Activated CD8-positive, alpha-beta memory T cell treated with anti-CD3 and anti-CD28 coated beads, Interleukin-2, amount 50 U/mL, for 48 hours (primary cell): ENCODE measurements around the gene KRT27.
"Not testable (repeated sequence)": the region's sequence is repeated elsewhere in the genome, so short reads cannot be mapped to it uniquely, and the experiment has no call there.

Experiments used
- DNase-seq: peaks from one replicate; pipeline ENCODE4 v3.0.0-alpha.2; 2020

Gene KRT27

GRCh38 chr17:40753804-40754203 lies 28.5 kb downstream of the KRT27 start:
- no peak for DNase-seq

- no peak for DNase-seq
Measured at GRCh38 chr17:40751065-40751464, 31.3 kb downstream of the KRT27 start.

DNA sequence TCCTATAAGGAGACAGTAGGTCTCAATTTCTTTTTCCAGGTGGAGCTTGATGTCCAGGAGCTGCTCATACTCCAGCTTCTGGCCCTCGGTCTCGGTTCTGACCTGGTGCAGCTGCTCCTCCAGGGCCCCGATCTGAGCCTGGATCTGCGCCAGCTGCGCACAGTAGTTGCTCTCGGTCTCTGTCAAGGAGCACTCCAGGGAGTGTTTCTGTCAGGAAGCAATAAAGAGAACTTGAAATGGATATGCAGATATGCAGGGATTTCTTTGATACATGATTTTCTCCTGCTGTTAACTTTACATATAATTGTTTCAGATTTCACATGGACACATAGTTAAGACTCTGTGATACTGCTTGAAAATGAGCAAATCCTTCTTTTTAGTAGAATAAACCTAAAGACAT lies 32.0 kb downstream of the KRT27 start:
- no peak for DNase-seq

DNA sequence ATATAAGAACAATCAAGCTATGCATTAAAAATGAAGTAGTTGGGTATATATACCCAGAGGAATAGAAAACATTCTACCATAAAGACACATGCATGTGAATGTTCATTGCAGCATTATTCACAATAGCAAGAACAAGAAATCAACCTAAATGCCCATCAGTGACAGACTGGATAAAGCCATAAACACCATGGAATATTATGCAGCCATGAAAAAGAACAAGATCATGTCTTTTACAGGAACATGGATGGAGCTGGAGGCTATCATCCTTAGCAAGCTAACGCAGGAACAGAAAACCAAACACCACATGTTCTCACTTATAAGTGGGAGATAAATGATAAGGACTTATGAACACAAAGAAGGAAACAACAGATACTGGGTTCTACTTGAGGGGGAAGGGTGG lies 33.7 kb downstream of the KRT27 start:
- not testable (repeated sequence) for DNase-seq

DNA sequence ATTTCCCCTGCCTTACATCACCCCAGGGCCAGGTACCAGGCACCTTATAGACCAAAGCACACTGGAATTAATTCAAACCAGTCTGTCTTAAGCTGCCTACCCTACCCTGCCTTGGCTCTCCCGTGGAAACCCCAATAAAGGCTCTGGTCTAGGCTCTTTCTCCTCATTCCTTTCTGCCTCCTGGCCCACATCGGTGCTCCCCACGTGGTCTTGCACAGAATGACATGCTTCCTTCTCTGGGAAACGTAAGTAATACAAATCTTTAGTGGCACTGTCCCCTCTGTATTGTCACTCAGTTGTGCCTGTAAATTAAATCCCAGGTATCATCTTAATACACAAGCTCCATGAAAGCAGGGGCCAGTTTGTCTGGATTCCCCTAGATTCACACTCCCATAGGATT lies 43.8 kb downstream of the KRT27 start:
- DNase-seq: no peak

DNA sequence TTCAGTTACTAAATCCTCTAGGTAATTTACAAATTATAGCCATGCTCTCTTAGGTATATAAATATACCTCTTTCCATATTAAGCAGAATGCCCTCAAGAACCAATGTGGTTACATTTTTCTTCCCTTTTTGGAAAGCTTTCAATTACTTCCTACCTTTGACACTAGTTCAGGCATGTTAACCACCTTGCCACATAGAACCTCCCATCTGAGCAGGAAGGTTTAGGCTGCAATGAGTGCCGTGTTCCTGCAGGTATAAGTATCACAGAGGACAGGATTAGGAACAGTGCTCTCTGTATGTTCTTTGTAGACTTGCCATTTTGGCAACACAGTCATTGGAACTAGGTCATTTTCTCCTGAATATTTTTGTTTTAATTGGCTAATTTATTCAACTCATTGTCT lies 47.3 kb downstream of the KRT27 start:
- DNase-seq: no peak

- DNase-seq: no peak
Measured at GRCh38 chr17:40734018-40734417, 48.3 kb downstream of the KRT27 start.

DNA sequence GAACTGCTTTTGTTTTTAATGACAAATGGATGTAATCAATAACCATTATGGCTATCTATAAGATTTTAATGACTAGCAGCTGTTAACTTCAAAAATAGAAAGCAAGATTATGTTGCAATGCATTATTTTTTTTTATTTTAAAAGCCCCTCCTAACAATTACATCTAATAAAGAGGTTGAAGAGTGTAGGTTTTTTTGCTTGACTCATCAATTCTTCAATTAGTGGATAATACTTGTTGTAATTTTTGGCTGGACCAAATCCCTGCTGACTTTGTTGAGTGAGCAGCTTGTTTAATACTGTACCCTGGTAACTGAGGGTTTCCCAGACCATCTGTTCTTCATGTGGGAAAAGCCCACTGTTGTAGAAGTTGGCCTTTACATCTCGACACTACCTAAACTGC lies 51.4 kb downstream of the KRT27 start:
- DNase-seq: no peak

DNA sequence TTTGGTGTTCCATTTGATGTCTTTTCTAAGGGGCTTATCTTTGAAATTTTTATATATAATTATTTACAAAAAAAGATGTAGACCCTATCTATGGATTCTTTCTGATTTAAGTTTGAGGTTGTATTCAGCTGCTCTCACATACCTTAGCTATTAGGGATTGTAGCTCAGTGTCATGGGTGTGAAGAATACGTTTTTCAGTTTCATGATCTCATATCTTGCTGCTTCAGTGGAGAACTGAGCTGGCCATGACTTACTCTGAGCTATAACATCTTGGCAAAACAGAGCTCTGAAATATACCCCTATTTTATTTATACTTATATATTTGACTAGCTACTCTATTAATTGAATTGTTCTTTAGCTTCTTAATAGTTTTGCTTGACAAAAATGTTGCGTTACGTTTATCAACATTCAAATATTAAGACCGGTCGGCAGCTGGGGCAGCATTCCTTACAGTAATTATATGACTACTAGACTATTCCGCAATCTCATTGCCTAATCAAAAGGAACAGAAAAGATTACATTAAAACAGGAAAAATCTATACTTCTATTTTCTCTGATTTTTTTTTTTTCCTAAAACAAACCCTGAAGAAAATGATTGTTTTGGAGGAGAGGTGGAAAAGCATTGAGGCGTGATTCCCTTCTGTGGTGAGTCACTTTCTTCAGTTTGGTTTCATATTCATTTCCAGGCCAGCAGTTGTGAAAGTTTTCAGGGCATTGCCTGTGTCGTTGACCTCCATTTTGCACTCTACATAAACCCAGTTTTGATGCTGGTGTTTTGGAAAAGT lies 54.7 kb downstream of the KRT27 start:
- DNase-seq: no peak

DNA sequence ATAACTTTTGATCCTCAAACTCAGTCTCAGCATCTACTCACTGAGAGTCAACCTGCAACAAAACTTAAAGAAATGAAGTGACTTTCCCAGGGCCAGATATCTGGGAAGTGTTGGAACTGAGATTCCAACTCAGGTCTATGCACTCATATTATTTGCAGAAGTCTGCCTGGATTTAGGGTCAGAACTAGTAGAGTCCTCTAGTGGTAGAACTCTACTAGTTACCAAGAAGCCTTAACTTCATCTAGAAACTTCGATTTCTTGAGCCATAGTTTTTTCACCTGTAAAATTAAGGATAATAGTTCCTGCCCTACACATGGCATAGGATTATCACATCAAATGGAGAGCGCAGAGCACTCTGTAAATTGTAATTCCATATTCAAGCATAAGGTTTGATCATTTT lies 55.4 kb downstream of the KRT27 start:
- DNase-seq: no peak
